Measurements from ENCODE around the gene KPNA1. TPM values are rescaled to one million over a fixed set of nuclear protein-coding genes. Genes with fewer than 3 reads are reported as not detected.

KPNA1 gene
- total RNA-seq, 2 experiments from 2014 or later = 52.9 to 54.3 TPM

DNA sequence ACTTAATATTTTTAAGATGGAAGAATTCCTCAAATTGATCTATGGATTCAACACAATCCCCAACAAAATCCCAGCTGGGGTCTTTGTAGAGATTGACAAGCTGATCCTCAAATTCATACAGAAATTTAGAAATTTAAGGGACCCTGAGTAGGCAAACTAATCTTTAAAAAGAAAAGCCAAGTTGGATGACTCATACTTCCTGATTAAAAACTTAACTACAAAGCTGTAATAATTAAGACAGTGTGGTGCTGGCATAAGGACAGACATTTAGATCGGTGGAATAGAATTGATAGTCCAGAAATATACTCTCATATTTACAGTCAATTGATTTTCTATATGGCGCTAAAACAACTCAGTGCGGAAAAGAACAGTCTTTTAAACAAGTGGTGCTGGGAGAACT is 119.2 kb downstream of the KPNA1 start:
- POLR2A ChIA-PET = interaction anchor here (0.6 kb wide), 1 partner anchor 512 kb away, joined by 3 read pairs; no protein-coding TSS in a partner anchor
- CTCF ChIA-PET = no interaction called here

DNA sequence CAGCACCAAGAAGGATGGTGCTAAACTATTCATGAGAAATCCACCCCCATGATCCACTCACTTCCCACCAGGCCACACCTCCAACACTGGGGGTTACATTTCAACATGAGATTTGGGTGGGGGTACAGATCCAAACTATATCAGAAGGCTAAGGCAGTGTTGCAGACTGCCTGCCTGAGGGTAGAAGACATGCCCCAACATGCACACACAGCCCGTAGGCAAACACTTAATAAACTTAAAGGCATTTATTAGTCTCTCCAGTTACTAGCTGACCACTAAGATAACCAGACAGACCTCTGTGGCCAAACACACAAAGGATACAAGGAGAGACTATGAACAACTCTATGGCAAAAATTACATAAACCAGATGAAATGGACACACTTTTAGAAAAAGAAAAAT is 120.6 kb downstream of the KPNA1 start:
- POLR2A ChIA-PET = interaction anchor here (1.7 kb wide), 1 partner anchor 10 kb away, joined by 9 read pairs; the partner anchor contains the start of gene FAM162A
- CTCF ChIA-PET = interaction anchor here (1.6 kb wide), 1 partner anchor 12 kb away, joined by 5 read pairs; the partner anchor contains the start of gene MIX23

- CTCF ChIA-PET = interaction anchor here (0.6 to 1.6 kb wide), 9 partner anchors 9 to 1831 kb away, joined by 3 to 7 read pairs (median 3); partner anchors contain the start of genes FAM162A, MIX23, PARP14 and WDR5B
- POLR2A ChIA-PET = interaction anchor here (1.0 to 1.7 kb wide), 2 partner anchors 9 to 23 kb away, joined by 5 to 9 read pairs; partner anchors contain the start of genes FAM162A and WDR5B
Measured at GRCh38 chr3:122392868-122393844, 121.6 kb downstream of the KPNA1 start.

- ChIA-PET POLR2A (no interaction called here), CTCF (no interaction called here)
Measured at GRCh38 chr3:122391681-122392446, 122.9 kb downstream of the KPNA1 start.

DNA sequence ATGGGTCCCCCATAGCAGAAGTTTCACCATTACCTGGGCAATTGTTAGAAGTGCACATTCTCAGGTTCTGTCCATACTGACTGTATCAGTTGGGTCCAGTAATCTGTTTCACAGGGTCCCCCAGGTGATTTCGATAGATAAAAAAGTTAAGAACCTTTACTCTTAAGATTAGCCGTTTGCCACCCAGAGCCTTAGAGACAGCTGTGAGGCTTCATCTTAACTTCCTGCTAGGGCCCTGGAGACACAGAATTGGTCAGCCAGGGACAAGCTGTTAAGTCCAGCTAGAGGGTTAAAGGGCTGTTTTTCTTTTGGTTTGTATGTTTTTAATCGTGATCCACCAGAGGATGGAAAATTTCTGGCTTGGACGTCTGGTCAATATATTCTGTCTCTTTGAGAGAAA is 124.1 kb downstream of the KPNA1 start:
- ChIA-PET CTCF (no interaction called here), POLR2A (no interaction called here)

DNA sequence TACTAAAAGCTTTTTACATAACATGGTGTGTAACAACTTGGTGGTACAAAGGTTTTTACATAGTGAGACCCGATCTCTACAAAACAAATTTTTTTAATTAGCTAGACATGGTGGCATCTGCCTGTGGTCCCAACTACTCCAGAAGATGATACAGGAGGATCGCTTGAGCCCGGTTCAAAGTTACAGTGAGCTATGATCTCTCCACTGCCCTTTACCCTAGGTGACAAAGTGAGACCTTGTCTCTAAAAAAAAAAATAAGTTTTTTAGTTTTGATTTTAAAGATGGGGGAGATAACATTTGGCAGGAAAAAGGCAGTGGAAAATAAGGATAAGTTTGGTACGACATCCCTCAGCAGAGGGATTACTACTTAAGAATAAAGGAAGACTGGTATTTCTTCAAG is 124.8 kb downstream of the KPNA1 start:
- CTCF ChIA-PET = interaction anchor here (0.8 kb wide), 1 partner anchor 22 kb away, joined by 3 read pairs; no protein-coding TSS in a partner anchor
- POLR2A ChIA-PET = no interaction called here

DNA sequence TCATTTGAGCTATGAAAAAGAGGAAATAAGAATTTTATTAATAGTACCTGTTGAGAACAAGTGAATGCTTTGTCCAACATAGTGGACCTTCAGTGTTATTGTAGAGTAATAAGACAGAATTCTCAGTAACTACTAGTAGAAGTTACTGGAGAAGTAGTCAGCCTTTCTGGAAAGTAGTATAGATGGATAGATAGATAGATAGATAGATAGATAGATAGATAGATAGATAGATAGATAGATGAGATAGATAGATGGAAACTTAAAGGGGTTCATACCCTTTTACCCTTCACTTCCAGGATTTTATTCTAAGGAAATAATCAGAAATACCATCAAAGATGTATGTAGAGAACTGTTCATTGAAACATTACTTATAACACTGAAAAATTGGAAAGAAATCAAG is 125.5 kb downstream of the KPNA1 start:
- POLR2A ChIA-PET = interaction anchor here (0.7 kb wide), 1 partner anchor 221 kb away, joined by 6 read pairs; no protein-coding TSS in a partner anchor

GRCh38 chr3:122387709-122388108 is 127.0 kb downstream of the KPNA1 start:
- ChIA-PET POLR2A (no interaction called here), CTCF (no interaction called here)

More for the DNA sequence above, 125.5 kb downstream of the KPNA1 start:
- CTCF ChIA-PET = no interaction called here

DNA sequence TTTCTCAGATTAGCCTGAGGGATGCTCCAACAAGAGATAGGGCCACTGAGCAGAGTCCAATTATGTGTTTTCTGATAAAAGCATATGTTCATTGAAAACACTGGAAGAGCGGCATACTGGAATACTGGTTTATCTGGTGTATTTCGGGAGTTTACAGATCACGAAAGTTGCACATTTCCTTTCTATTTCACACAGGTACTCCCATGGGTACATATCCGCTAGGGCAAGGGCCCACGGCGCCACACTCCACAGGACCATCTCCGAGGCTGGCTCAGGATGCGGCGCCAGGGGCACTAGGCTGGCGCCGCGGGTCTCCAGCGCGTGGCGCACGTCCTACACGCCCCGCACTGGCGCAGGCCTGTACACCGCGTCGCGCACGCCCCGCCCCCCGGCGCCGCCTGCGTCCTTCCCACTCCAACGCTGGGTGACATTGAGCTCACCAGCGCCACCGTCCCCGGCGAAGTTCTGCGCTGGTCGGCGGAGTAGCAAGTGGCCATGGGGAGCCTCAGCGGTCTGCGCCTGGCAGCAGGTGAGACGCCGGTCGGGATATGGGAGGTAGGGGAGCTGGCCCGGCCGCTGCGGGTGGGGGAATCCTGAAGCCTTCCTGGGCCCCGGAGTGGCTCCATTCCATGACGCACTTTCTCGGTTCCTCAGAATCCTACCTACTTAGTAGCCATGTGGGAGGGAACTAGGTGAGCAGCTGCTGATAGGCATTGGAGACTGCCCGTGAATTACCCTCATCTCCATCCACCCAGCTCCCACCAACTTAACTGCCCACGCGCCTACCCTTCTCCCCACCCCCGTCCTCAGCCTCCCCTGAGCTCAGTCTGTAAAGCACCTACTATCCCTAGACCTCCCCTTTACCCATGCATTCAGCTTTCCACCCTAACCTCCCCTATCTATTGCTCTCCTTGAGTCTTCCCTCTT is 130.7 kb downstream of the KPNA1 start, which contains the start of gene FAM162A:
FAM162A (plus strand) TSS at position 412 of the 927 bp plus-strand sequence; CDS start at position 496, 84 bp downstream.
- ChIA-PET POLR2A (interaction anchor here (0.6 to 1.4 kb wide), 13 partner anchors 9 to 552 kb away, joined by 3 to 15 read pairs (median 4); partner anchors contain the start of genes KPNA1 and WDR5B), CTCF (interaction anchor here (0.5 to 1.7 kb wide), 15 partner anchors 9 to 839 kb away, joined by 3 to 8 read pairs (median 3); partner anchors contain the start of gene WDR5B)

GRCh38 chr3:122382888-122383666 is 131.7 kb downstream of the KPNA1 start, which contains the start of gene MIX23:
MIX23 (minus strand) TSS chr3:122383231; CDS start chr3:122383224, 7 bp downstream.
- ChIA-PET CTCF (interaction anchor here (0.8 to 1.7 kb wide), 6 partner anchors 10 to 836 kb away, joined by 3 to 8 read pairs (median 3); no protein-coding TSS in a partner anchor), POLR2A (interaction anchor here (0.6 to 1.4 kb wide), 5 partner anchors 15 to 836 kb away, joined by 4 to 8 read pairs (median 4); partner anchors contain the start of gene WDR5B)

DNA sequence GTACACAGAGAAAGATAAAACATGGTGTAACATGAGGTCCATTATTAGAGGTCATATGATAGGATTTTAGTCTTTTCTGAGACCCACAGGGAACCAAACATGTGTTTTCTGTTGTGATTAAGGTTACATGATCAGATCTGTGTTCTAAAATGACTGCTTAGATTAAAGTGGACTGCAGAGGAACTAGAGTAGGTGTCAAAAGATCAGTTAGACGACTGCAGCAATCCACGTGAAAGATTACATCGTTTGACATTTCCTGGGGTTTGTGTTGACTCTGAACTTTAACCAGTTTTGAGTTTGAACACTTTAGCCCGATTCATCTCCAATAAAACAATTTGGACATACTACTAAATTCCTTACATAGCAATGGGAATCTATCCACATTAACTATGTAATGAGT is 136.8 kb downstream of the KPNA1 start:
- ChIA-PET CTCF (no interaction called here), POLR2A (no interaction called here)

GRCh38 chr3:122374034-122374433 is 140.7 kb downstream of the KPNA1 start:
- POLR2A ChIA-PET = no interaction called here

More at GRCh38 chr3:122374034-122374433, 140.7 kb downstream of the KPNA1 start:
- CTCF ChIA-PET = interaction anchor here (0.7 kb wide), 1 partner anchor 104 kb away, joined by 3 read pairs; no protein-coding TSS in a partner anchor

Other genes with a start within 250 kb of the KPNA1 start
- not detected for gene CSTA, start 189.7 kb downstream of the KPNA1 start, total RNA-seq
- 100 to 1,000 TPM; 183 to 197 TPM for gene MIX23, start 131.7 kb downstream of the KPNA1 start, total RNA-seq
- gene FAM162A, start 130.8 kb downstream of the KPNA1 start, total RNA-seq = 100 to 1,000 TPM; 106 to 109 TPM
- gene WDR5B, start 98.9 kb downstream of the KPNA1 start, total RNA-seq = 1 to 10 TPM; 3.4 to 3.5 TPM
- 10 to 100 TPM; 11.4 to 11.5 TPM for gene PARP9, start 49.4 kb upstream of the KPNA1 start, total RNA-seq
- 10 to 100 TPM; 19.1 to 21.1 TPM for gene DTX3L, start 49.4 kb upstream of the KPNA1 start, total RNA-seq
- gene PARP15, start 62.7 kb upstream of the KPNA1 start, total RNA-seq = 10 to 100 TPM; 10.3 to 11.3 TPM
- 10 to 100 TPM; 40.7 to 42.2 TPM for gene PARP14, start 165.9 kb upstream of the KPNA1 start, total RNA-seq